Dermis blood vessel endothelial cell (primary cell): ENCODE measurements around the gene NAALADL2. TPM values are rescaled to one million over a fixed set of nuclear protein-coding genes. Genes with fewer than 3 reads are reported as not detected.
"Not testable (repeated sequence)": the region's sequence is repeated elsewhere in the genome, so short reads cannot be mapped to it uniquely, and the experiment has no call there.

Source experiments
- DNase-seq: peaks from one replicate; pipeline ENCODE4 v3.0.0; 2010
- total RNA-seq: library from RNA; depleted of rRNA; stranded (reverse); fragments of >200 nt; gene quantifications from 2 replicates; pipeline ENCODE4 v1.2.3, GENCODE V29; 2014

NAALADL2 gene
- total RNA-seq, 1 donor from 2014 or later, result 1.4 TPM

DNA sequence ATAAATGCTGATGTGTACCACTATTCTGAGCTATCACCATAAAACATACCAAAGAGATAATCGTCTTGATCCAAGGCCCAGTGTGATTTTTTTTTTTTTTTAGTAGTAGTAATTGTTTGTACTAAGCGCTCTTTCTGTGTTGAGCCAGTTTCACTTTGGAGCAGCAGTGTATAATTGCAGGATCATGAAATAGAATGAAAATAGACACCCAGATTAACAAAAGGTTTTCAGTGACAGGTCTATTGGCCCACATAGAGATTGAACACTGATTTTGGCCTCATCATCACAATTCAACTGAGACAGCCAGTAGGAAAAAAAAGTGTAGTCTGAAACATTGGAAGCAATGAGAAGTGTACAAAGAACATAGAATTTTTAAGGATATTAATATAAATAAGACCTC lies 749.8 kb downstream of the NAALADL2 start:
- DNase-seq, result no peak

DNA sequence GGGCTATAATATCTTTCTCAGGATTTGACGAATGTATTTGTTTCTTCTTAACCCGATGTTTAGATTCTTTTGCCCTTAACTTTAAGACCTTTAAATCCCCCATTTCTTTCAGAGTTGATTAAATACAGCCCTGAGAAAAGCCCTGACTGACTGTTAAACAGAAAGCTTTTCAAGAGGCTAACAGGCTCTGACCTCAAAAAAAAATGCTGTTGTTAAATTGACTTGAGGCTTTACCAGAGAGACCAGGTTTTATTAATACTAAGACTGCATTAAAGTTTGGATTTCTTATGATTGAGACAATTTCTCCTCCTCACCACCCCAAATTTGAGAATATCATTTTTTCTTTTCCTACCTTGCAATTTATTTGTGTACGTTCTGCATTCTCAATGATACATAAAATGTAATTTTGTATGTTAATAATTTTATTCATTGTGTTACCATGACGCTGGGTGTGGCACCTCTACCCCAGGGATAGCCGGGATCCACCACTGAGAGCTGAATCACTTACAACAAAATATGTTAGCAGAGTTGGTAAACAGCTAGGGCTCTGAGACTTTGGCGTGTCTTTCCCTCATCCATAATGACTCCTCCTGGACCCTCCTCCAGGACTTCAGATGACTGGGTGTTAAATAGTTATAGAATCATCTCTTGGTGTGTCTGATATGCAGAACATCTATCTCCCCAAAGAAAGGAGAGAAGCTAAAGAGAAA lies 753.5 kb downstream of the NAALADL2 start:
- DNase-seq, result no peak

DNA sequence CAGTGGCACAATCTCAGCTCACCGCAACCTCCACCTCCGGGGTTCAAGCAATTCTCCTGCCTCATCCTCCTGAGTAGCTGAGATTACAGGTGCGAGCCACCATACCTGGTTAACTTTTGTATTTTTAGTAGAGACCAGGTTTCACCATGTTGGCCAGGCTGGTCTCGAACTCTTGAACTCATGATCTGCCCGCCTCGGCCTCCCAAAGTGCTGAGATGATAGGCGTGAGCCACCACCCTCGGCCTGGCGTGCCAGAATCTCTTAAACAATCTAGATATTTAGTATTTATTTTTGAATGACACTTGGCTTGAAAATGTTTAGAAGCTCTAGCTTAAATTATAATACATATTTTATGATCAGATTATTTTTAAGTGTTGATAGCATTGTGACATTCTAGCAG lies 755.0 kb downstream of the NAALADL2 start:
- DNase-seq, result not testable (repeated sequence)

GRCh38 chr3:175617247-175617646 lies 758.1 kb downstream of the NAALADL2 start:
- DNase-seq, result no peak

- DNase-seq, result no peak
These were observed 760.2 kb downstream of the NAALADL2 start for GRCh38 chr3:175619369-175619768.

DNA sequence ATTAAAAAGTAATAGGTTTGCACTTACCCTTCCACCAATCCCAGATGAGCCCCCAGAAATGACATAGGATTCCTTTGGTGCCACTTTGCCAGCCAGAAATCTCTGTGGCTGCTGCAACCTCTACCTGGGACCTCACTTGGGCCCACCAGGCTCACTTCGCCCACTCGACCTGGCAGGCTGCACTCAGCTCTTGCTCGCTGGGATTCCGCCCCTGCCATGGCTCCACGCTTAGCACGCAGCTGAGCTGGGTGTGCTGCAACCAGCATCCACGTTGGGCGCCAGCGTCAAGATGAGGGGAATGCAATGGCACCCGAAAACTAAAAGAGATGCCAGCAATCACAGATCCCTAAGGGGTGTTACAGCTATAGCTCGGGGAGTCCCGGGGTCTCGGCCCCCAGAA lies 761.0 kb downstream of the NAALADL2 start:
- no peak for DNase-seq

DNA sequence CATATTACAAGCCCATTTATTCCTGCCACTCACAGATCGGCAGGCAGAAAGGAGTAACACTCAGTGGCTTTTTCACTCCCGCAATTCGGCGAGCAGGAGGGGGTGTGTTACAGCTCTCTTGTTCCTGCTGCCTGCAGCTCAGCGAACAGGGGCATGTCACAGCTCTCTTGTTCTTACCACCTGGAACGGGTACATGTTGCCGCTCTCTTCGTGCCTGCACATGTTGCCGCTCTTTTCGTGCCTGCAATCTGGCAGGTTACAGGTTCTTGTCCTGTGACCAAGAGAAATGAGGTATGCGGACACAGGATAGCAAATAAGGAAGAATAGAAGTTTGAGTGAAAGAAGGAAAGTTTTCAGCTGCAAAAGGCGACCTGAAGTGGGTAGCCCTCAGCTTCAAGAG lies 761.4 kb downstream of the NAALADL2 start:
- no peak for DNase-seq

DNA sequence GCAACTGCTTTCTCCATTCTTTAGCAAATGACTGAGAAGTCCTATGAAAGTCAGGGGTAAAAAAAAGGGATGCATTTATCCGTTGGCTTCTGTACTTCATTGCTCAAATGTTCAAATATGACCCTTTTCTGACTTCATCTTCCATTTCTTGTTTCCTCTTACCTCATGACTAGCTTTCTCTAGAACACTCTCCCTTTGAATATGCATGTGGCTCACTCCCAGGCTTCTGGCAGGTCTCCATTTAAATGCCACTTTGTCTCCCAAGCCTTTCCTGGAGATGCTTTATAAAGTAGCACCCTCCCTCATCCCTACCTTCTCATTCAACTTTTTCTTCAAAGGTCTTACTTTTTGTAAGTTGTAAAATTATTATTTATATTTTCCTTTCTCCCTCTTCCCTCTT lies 781.8 kb downstream of the NAALADL2 start:
- no peak for DNase-seq

DNA sequence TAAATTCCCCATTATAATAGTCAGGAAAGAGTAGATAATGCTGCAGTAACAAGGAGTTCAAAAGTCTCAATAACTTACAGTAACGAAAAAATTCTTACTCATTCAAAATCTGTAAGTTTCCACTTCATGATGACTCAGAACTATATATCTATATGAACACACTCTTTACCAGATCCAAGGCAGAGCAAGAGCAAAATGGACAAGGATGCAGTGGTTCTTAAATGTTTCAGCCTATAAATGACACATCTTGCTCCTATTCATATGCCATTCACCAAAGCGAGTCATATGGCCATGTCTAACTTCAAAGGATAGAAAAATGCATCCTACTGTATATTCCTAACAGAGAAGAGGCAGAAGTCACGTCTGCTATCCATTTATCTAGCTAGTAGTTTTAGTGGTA lies 787.7 kb downstream of the NAALADL2 start:
- no peak for DNase-seq

- DNase-seq, result no peak
These were observed 789.8 kb downstream of the NAALADL2 start for GRCh38 chr3:175648899-175649298.

DNA sequence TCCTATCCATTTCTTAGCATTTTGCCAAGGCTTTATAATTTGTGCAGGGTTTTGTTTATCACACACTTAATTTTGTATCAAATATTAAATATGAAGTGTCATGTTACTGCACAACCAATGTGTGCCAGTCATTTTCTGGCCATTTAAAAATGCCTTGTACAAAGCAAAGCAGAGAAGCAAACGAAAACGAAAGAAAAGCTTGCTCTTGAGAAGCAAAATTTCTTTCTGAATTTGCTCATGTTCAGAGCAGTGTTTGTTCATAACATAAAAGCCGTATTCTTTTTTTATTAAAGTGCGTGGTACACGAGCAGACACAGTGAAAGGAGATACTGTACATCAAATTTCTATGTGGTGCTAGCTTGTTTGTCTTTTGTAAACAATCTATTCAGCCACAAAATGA lies 792.6 kb downstream of the NAALADL2 start:
- no peak for DNase-seq

GRCh38 chr3:175655351-175655750 lies 796.2 kb downstream of the NAALADL2 start:
- no peak for DNase-seq

GRCh38 chr3:175656461-175656860 lies 797.3 kb downstream of the NAALADL2 start:
- DNase-seq, result no peak

DNA sequence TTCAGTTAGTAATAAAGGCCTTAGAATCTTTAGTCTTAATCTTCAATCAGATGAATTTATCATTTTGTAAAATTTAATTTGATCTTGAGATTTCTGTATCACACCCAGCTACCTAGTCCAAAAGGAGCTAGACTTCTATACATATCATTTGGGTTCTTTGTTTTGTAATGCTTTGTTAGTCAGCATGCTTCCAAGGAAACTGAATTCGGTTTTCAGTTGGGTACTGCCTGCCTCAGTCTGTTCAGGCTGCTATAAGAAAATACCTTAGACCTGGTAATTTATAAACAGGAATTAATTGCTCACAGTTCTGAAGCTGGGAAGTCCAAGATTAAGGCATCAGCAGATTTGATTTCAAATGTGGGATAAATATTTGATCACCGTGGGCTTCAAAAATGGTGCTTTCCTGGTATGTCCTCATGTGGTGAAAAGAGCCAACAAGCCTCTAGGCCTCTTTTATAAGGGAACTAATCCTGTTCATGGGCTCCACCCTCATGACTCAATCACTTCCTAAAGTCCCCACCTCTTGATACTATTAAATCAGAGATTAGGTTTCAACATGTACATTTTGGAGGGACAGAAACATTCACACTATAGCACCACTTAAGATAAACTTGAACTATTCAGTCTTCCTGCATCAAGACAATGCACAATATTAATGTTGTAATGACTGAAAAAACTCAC lies 800.7 kb downstream of the NAALADL2 start:
- DNase-seq, result no peak

DNA sequence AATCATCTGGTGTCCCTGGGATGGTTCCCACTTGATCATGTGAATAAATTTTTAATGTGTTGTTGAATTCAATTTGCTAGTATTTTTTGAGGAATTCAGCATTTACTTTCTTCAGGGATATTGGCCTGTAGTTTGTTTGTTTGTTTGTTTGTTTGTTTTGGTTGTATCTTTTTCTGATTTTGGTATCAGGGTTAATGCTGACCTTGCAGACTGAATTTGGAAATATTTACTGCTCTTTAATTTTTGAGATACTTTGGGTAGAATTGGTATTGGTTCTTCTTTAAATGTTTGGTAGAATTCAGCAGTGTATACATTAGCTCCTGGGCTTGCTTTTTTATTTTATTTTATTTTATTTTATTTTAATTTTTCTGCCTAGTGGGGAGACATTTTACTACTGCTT lies 803.7 kb downstream of the NAALADL2 start:
- no peak for DNase-seq

DNA sequence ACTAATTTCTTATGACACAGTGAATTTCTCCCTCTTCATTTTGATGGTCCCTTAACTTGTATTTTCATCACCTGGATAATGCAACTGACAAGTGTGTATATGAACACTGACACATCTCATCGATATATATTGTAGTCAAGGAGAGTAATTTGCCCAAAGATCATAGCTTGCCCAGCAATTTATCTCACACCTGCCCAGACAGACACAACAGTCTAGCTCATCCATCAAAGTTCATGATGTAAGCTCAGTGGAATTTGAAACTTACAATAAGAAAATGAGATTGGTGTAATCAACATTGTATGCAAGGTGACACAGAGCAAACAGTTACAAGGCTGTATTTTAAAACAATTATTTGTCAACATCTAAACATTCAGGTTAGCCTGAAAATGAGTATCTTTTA lies 805.8 kb downstream of the NAALADL2 start:
- no peak for DNase-seq

- no peak for DNase-seq
These were observed 809.2 kb downstream of the NAALADL2 start for GRCh38 chr3:175668300-175668699.

- DNase-seq, result no peak
These were observed 811.4 kb downstream of the NAALADL2 start for GRCh38 chr3:175670557-175670956.

DNA sequence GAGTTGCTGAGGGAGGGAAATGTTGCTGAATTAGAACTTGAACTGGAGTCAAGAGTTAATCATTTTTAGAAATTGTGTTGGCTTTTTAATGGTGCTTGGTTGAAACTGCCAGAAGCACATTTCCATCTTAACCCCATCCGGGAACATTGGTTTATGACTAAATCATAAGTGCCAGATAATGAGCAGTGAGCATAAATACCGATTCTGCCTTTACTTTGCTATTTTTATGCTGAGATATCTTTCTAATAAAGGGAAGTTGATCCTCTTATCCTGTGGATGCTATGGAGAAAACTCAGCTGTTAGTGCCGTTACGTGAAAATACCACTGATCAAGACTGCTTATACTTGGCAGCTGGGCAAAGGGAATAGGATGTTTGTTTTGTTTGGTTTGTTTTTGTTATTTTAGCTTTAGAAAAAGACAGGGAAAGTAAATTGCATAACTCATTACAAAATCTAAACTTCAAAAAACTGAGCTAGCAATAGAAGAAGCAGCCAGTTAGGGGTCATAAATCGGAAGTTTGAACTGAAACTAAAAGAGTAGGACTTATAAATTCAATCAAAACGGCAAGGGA lies 813.1 kb downstream of the NAALADL2 start:
- DNase-seq, result no peak

DNA sequence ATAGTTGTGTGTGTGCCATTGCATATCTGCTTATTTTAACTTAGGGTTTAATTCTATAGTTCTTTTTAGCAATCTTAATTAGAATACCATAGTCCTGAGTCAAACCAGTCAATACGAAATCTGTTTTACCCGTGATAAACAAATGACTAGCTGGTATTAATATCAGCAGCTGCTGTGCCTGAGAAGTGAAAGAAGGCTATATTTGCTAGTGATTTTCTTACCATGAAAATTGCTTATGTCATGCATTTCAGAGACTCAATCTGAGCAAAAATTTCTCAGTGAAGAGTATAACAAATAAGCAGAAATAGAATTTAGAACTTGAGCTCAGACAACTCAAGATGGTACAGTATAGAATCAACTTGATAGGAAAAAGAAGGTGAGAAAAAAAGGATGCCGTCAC lies 820.4 kb downstream of the NAALADL2 start:
- no peak for DNase-seq

DNA sequence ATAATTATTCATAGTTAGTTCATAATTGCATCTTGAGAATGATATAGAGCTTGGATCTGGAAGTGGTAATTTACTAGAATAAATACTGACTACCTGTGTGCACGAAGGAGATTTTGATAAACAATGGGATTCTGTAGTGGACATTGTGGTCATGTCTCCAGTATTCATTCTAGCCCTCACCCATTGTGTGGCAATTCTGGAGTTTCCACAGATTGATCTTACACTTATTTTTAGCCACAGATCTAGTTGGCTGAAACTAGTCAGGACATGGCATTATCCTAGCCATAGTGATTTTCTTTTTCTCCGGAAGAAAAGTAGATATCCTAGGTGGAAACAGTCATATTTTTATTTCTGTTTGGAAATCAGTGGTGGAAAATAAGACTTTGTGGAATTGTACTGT lies 833.1 kb downstream of the NAALADL2 start:
- no peak for DNase-seq

GRCh38 chr3:175695251-175695650 lies 836.1 kb downstream of the NAALADL2 start:
- no peak for DNase-seq

- DNase-seq, result no peak
These were observed 843.8 kb downstream of the NAALADL2 start for GRCh38 chr3:175702956-175703355.

- DNase-seq, result no peak
These were observed 845.4 kb downstream of the NAALADL2 start for GRCh38 chr3:175704366-175705055.
